GM18511 (cell line): ENCODE results near the gene SRPK1.

Source experiments
- ATAC-seq: cut with Tn5 transposase; IDR thresholded peaks from one replicate; pipeline ENCODE4 v1.9.1; 2021; ENCODE audit warnings: mild to moderate bottlenecking, moderate library complexity; ENCODE audit not compliant: unreplicated experiment

Gene SRPK1

GRCh38 chr6:35903679-35904078 is 17.2 kb downstream of the SRPK1 start:
- ATAC-seq: no peak

DNA sequence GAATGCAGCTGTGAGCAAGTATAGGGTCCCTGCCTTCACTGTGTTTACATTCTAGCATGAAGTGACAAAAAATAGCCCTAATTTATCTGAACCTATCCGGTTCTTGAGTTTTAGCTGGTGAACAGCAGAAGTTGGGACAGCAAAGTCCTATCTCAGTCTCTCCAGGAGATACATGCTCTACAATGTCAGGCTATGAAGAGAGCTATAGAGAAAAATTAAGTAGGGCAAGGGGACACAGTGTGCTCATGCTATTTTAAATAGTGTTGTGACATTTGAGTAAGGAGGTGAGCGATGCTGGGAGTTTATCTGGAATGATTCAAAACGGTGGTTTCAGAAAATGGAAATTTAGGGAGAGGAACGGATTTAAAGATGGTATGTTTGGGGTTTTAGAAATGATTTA is 20.4 kb downstream of the SRPK1 start:
- no peak for ATAC-seq

DNA sequence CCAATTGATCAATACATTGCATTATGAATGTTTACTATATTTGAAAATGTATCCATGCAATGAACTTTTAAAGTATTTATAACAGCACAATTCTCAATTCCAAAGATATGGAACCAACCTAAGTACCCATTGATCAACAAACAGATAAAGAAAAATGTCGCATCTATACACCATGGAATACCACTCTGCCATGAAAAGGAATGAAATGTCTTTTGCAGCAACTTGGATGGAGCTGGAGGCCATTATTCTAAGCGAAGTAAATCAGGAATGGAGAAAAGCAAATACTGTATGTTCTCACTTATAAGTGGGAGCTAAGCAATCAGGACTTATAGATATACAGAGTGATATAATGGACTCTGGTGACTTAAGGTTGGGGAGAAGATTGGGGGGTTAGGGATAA is 22.9 kb downstream of the SRPK1 start:
- ATAC-seq: no peak

DNA sequence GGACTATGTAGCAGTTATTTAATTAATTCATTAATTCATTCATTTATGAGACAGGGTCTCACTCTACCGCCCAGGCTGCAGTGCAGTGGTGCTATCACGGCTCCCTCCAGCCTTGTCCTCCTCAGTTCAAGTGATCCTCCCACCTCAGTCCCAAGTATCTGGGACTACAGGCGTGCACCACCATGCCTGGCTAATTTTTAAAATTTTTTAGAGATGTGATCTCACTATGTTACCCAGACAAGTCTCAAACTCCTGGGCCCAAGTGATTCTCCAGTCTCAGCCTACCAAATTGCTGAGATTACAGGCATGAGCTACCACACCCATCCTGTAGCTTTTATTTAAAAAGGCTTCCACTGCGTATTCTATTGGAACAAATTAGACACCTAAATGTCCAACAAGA is 23.4 kb downstream of the SRPK1 start:
- ATAC-seq: no peak

GRCh38 chr6:35897036-35897435 is 23.9 kb downstream of the SRPK1 start:
- no peak for ATAC-seq

- no peak for ATAC-seq
Measured at GRCh38 chr6:35896228-35896627, 24.7 kb downstream of the SRPK1 start.

DNA sequence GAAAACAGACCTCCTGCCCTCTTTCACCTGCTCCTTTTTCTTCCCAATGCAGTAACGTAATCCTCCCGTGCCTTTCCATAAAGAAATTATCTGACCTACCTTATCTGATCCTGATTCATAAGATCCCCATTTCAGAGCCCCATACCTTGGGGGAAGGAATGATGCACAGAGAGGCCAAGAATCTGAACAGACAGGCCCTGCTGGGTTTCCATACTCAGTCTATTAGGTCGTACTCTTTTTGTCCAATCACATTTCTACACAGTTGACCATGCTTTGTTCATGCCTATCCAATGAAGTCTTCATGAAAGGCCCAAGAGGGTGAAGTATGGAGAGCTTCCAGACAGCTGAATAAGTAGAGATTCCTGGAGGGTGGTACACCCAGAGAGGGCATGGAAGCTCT is 25.3 kb downstream of the SRPK1 start:
- ATAC-seq: no peak

GRCh38 chr6:35894776-35895175 is 26.1 kb downstream of the SRPK1 start:
- no peak for ATAC-seq

- no peak for ATAC-seq
Measured at GRCh38 chr6:35893246-35893645, 27.7 kb downstream of the SRPK1 start.

GRCh38 chr6:35892482-35892881 is 28.4 kb downstream of the SRPK1 start:
- no peak for ATAC-seq

- no peak for ATAC-seq
Measured at GRCh38 chr6:35879151-35879550, 41.7 kb downstream of the SRPK1 start.

- ATAC-seq: no peak
Measured at GRCh38 chr6:35876902-35877301, 44.0 kb downstream of the SRPK1 start.

- ATAC-seq: no peak
Measured at GRCh38 chr6:35874730-35875129, 46.2 kb downstream of the SRPK1 start.

- ATAC-seq: no peak
Measured at GRCh38 chr6:35859367-35859766, 61.5 kb downstream of the SRPK1 start.

DNA sequence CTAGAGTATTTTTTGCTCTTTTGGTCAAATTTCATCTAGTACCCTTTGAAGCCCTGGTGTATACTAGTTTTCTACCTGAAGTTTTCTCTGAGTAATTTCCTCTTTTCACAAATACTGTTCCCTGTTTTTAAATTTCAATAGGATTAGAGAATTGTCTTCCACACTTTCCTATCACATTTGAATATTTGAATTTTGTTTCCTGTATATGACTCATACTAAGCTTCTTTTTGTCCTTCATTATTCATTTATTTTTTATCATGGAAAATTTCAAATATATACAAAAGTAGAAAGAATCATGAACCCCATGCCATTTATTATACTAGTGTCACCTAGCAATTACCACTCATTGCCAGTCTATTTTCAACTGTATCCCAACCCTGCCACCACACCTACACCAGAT is 63.0 kb downstream of the SRPK1 start:
- ATAC-seq: no peak

DNA sequence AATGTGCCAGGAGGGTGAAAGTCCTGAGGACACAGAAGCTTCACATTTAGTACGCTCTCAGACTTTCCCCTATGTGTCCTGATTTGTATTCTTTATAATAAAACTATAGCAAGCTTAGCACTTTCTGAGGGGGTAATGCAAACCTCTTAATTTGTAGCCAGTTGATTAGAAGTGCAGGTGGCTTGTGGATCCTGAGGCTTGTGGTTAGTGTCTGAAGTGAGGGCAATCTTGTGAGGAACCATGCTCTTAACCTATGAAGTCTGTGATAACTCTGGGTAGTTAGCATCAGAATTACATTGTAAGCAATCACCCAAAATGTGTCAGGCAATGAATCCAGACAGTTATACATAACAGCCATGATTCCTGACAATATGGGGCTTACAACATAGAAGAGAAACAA is 64.6 kb downstream of the SRPK1 start:
- no peak for ATAC-seq

- ATAC-seq: no peak
Measured at GRCh38 chr6:35852994-35853393, 67.9 kb downstream of the SRPK1 start.

DNA sequence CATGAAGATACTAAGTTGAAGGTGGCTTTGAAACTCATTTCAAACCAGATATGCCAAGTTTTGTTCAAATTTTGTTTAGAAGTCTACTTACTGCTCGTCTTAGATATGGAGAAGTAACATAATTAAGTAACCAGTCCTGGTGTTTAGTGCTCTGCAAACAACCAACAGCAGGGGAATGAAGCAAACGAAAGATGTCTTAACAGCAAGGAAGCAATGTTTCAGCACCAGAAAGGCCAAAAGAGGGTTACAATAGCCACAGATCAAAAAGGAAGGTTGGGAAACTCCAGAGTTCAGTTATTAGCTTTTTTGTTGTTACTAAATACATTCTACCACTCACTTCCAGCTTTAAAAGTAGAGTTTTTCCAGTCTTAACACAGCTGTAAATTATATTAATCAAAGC is 70.7 kb downstream of the SRPK1 start:
- ATAC-seq: no peak

DNA sequence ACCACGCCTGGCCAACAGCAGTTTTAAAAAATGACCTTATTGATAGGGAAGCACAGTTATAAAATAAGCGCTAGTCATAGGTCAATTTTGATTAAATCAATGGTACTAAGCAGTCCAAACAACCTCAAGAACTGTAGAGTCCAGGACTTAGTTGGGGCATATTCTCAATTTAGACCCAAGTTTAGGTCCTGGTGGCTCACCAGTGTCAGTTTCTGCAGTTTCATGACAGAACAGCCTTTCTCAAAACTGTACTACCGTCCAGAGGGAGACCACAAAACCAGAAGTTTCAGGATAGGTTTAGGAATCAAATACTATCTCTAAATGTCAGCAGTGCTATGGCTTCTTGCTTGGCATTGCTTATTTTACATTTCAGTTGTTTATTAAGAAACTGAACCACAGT is 76.6 kb downstream of the SRPK1 start:
- ATAC-seq: no peak

DNA sequence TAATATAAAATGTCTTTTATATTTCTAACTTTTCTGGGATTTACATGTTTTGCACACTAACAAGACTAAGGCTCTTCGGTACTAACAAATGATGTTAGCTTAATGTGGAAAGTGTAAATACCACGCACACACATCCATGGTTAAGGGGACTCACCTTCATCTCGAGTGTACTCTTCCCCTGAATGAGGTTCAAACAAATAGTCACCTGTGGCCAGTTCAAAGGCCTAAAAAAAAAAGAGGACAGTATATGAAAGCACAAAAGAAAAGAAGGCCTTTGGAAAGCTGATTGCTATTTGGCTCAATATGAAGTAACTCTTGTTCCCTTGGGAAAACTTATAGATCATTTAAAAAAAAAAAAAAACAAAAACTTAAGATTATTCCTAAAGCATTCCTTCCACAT is 78.5 kb downstream of the SRPK1 start:
- no peak for ATAC-seq

GRCh38 chr6:35839019-35839418 is 81.9 kb downstream of the SRPK1 start:
- ATAC-seq: no peak

GRCh38 chr6:35833536-35833935 is 87.4 kb downstream of the SRPK1 start:
- no peak for ATAC-seq

- ATAC-seq: no peak
Measured at GRCh38 chr6:35831257-35832007, 89.5 kb downstream of the SRPK1 start.
